ENCODE data around the gene JSRP1.

DNA sequence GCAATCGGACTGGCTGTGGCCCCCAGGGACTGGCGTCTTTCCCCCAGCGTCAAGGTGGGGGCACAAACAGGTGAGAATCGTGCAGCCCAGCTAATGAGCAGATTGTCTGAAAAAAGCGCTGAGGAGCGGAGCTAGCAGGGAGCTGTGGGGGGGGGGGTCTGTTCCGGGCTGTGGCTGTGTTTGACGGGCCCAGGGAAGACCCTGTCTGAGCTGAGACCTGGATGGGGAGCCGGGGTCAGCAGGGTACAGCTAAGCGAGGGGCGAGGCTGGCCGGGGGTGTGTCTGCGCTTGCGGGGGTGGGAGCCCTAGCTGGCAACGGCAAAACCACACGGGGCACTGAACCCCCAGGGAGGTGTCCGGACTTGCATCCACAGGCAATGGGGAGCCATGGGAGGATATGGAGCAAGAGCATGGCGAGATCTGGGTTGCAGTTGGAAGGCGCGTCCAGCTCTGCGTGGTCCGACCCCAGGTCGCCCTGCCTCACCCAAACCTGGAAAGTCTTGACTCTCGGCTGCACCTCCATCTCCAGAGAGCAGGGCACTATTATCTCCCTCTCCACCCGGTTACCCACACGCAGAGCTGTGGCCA, 47.1 kb upstream of the JSRP1 start:
- TF ChIP-seq, protein P1, sequence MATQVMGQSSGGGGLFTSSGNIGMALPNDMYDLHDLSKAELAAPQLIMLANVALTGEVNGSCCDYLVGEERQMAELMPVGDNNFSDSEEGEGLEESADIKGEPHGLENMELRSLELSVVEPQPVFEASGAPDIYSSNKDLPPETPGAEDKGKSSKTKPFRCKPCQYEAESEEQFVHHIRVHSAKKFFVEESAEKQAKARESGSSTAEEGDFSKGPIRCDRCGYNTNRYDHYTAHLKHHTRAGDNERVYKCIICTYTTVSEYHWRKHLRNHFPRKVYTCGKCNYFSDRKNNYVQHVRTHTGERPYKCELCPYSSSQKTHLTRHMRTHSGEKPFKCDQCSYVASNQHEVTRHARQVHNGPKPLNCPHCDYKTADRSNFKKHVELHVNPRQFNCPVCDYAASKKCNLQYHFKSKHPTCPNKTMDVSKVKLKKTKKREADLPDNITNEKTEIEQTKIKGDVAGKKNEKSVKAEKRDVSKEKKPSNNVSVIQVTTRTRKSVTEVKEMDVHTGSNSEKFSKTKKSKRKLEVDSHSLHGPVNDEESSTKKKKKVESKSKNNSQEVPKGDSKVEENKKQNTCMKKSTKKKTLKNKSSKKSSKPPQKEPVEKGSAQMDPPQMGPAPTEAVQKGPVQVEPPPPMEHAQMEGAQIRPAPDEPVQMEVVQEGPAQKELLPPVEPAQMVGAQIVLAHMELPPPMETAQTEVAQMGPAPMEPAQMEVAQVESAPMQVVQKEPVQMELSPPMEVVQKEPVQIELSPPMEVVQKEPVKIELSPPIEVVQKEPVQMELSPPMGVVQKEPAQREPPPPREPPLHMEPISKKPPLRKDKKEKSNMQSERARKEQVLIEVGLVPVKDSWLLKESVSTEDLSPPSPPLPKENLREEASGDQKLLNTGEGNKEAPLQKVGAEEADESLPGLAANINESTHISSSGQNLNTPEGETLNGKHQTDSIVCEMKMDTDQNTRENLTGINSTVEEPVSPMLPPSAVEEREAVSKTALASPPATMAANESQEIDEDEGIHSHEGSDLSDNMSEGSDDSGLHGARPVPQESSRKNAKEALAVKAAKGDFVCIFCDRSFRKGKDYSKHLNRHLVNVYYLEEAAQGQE (IDR thresholded peaks at IDR 0.05; ENCODE audit: insufficient replicate concordance, low read depth), result no peak
- TF ChIP-seq, protein P2, sequence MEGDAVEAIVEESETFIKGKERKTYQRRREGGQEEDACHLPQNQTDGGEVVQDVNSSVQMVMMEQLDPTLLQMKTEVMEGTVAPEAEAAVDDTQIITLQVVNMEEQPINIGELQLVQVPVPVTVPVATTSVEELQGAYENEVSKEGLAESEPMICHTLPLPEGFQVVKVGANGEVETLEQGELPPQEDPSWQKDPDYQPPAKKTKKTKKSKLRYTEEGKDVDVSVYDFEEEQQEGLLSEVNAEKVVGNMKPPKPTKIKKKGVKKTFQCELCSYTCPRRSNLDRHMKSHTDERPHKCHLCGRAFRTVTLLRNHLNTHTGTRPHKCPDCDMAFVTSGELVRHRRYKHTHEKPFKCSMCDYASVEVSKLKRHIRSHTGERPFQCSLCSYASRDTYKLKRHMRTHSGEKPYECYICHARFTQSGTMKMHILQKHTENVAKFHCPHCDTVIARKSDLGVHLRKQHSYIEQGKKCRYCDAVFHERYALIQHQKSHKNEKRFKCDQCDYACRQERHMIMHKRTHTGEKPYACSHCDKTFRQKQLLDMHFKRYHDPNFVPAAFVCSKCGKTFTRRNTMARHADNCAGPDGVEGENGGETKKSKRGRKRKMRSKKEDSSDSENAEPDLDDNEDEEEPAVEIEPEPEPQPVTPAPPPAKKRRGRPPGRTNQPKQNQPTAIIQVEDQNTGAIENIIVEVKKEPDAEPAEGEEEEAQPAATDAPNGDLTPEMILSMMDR (IDR thresholded peaks at IDR 0.05; ENCODE audit: insufficient read depth, low read length), result no peak
